Measurements from ENCODE around the gene KCNMB1. TPM values are rescaled to one million over a fixed set of nuclear protein-coding genes. Genes with fewer than 3 reads are reported as not detected.

KCNMB1 gene
- total and polyA plus RNA-seq, 2 donors (not counting 3 experiments of a cell fraction or from before 2014, with no cell fraction given), result 0.15 to 0.29 TPM

GRCh38 chr5:170332058-170332457 lies 57.1 kb downstream of the KCNMB1 start:
- no peak for DNase-seq (ENCODE audit: low read depth, low spot score)
- no peaks in the 10 kb centered on the region for H4K20me1 ChIP-seq (replicated peaks; ENCODE audit: control insufficient read depth, extremely low read depth, insufficient read depth, low read length)

More at GRCh38 chr5:170332058-170332457, 57.1 kb downstream of the KCNMB1 start:
- H3K36me3 ChIP-seq (ENCODE audit: control insufficient read depth in 2 of 2, extremely low read depth in 1 of 2, insufficient read depth in 2 of 2, low read length in 2 of 2), result no peaks in the 10 kb centered on the region
- intact Hi-C loops (cut with micrococcal nuclease), result loop anchor here (5.0 kb wide), 2 partner anchors 235 to 300 kb away; no protein-coding TSS in a partner anchor
- ChIA-PET CTCF (interaction anchor here (1.3 to 1.6 kb wide), 2 partner anchors 65 to 107 kb away, joined by 4 to 7 read pairs; no protein-coding TSS in a partner anchor), POLR2A (no interaction called here)
- H3K27me3 ChIP-seq (ENCODE audit: control insufficient read depth in 2 of 2, insufficient read depth in 2 of 2, low read length in 2 of 2), result peaks cover 2% of the 10 kb centered on the region in 2 experiments
- no TSS peak for BruUV-seq (replicated peaks)
- FAIRE-seq, result no peak
- no peak overlapping the region for H3K4me3 ChIP-seq (replicated peaks in 1 of 3; ENCODE audit: insufficient read depth in 1 of 3, low read depth in 1 of 3, low read length in 3 of 3)
- dilution Hi-C loops (cut with MboI; ENCODE audit: extremely low pct_ligation_motif_present, low sequenced_read_pairs), result no loop called here
- no peak overlapping the region for H3K4me2 ChIP-seq (ENCODE audit: insufficient read depth, low read length)
- no peaks in the 10 kb centered on the region for H3K9me1 ChIP-seq (replicated peaks; ENCODE audit: control insufficient read depth, extremely low read depth, insufficient read depth, low read length)
- TF ChIP-seq EZH2 (IDR thresholded peaks at IDR 0.05; ENCODE audit: borderline replicate concordance, low read depth, low read length, severe bottlenecking) (no peak), POLR2A (IDR thresholded peaks at IDR 0.05; ENCODE audit: low read depth, low read length) (no peak), POLR2AphosphoS5 (IDR thresholded peaks at IDR 0.05; ENCODE audit: insufficient read depth, low read depth, low read length) (no peak), MYC (IDR thresholded peaks at IDR 0.05; ENCODE audit: low read depth, low read length) (no peak), FOS (IDR thresholded peaks at IDR 0.05; ENCODE audit: borderline replicate concordance, insufficient read depth, low read length) (no peak), MAX (IDR thresholded peaks at IDR 0.05; ENCODE audit: insufficient read depth, insufficient read length) (no peak), JUN (IDR thresholded peaks at IDR 0.05; ENCODE audit: borderline replicate concordance, insufficient read depth, insufficient read length, low read depth) (no peak), GATA2 (IDR thresholded peaks at IDR 0.05; ENCODE audit: insufficient read depth, insufficient read length, low read depth, low read length) (no peak)
- TF ChIP-seq, protein P1, sequence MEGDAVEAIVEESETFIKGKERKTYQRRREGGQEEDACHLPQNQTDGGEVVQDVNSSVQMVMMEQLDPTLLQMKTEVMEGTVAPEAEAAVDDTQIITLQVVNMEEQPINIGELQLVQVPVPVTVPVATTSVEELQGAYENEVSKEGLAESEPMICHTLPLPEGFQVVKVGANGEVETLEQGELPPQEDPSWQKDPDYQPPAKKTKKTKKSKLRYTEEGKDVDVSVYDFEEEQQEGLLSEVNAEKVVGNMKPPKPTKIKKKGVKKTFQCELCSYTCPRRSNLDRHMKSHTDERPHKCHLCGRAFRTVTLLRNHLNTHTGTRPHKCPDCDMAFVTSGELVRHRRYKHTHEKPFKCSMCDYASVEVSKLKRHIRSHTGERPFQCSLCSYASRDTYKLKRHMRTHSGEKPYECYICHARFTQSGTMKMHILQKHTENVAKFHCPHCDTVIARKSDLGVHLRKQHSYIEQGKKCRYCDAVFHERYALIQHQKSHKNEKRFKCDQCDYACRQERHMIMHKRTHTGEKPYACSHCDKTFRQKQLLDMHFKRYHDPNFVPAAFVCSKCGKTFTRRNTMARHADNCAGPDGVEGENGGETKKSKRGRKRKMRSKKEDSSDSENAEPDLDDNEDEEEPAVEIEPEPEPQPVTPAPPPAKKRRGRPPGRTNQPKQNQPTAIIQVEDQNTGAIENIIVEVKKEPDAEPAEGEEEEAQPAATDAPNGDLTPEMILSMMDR (IDR thresholded peaks at IDR 0.05; ENCODE audit: extremely low read depth in 1 of 2, insufficient read depth in 1 of 2, low read depth in 1 of 2, low read length in 2 of 2), result no peak
- no peaks in the 10 kb centered on the region for H3K9me3 ChIP-seq (replicated peaks; ENCODE audit: control insufficient read depth, insufficient read depth, low read length)
- peaks cover 14% of the 10 kb centered on the region for H3K4me1 ChIP-seq (ENCODE audit: control insufficient read depth, extremely low read depth, insufficient read depth, low read length)
- no peak overlapping the region for H2AFZ ChIP-seq (ENCODE audit: low read depth, low read length)
- H3K79me2 ChIP-seq (ENCODE audit: control insufficient read depth, insufficient read depth, low read length), result no peaks in the 10 kb centered on the region
- no peak overlapping the region for H3K27ac ChIP-seq (ENCODE audit: insufficient read depth, low read depth, low read length)
- no peak overlapping the region for H3K9ac ChIP-seq (replicated peaks; ENCODE audit: extremely low read depth, insufficient read depth, low read length)

Data from endothelial cell of umbilical vein (primary cell).